Gastrocnemius medialis (tissue), 4 donors: ENCODE data around the gene DPYD.

Experiments
- CTCF ChIP-seq, 5 experiments: fragments of 450-650 bp in 3 of 5; fragments of 200-600 bp in 2 of 5; sonication (generic) in 2 of 5; IDR thresholded peaks in 4 of 5; conservative IDR thresholded peaks in 1 of 5; 1 replicate in 4 of 5; 2 replicates in 1 of 5; pipeline ENCODE4 v1.5.1; 2016 to 2019; ENCODE audit warnings: antibody characterized with exemption in 5 of 5, mild to moderate bottlenecking in 3 of 5, moderate library complexity in 3 of 5
- POLR2A ChIP-seq, 2 donors: fragments of 450-650 bp; IDR thresholded peaks; one replicate each; pipeline ENCODE4 v1.6.1; 2017; ENCODE audit warnings: antibody characterized with exemption in 2 of 2, mild to moderate bottlenecking in 2 of 2, moderate library complexity in 2 of 2

- no peak for TF ChIP-seq CTCF (IDR thresholded peaks at IDR 0.05 in 4 of 5, conservative IDR thresholded peaks at IDR 0.05 in 1 of 5)
- no peak for TF ChIP-seq POLR2A (IDR thresholded peaks at IDR 0.05)
Measured at GRCh38 chr1:97164276-97164639, 756.6 kb downstream of the DPYD start.
